Transverse colon (tissue), 3 donors: Measurements from ENCODE around the gene ACTN1.

Source experiments
- EP300 ChIP-seq: sonication (generic); formaldehyde crosslinking; IDR thresholded peaks from one replicate; pipeline ENCODE4 v1.6.1; 2017; ENCODE audit warnings: antibody characterized with exemption, low read depth
- TF ChIP-seq, protein P1 (sequence below), 5 experiments: fragments of 200-600 bp in 3 of 5; fragments of 450-650 bp in 2 of 5; sonication (generic) in 3 of 5; IDR thresholded peaks; 1 replicate in 2 of 5; 2 replicates in 3 of 5; pipeline ENCODE4 v1.5.1; 2016 to 2017; ENCODE audit warnings: antibody characterized with exemption in 5 of 5, inconsistent platforms in 3 of 5, mild to moderate bottlenecking in 2 of 5, moderate library complexity in 1 of 5

- TF ChIP-seq, protein P1, sequence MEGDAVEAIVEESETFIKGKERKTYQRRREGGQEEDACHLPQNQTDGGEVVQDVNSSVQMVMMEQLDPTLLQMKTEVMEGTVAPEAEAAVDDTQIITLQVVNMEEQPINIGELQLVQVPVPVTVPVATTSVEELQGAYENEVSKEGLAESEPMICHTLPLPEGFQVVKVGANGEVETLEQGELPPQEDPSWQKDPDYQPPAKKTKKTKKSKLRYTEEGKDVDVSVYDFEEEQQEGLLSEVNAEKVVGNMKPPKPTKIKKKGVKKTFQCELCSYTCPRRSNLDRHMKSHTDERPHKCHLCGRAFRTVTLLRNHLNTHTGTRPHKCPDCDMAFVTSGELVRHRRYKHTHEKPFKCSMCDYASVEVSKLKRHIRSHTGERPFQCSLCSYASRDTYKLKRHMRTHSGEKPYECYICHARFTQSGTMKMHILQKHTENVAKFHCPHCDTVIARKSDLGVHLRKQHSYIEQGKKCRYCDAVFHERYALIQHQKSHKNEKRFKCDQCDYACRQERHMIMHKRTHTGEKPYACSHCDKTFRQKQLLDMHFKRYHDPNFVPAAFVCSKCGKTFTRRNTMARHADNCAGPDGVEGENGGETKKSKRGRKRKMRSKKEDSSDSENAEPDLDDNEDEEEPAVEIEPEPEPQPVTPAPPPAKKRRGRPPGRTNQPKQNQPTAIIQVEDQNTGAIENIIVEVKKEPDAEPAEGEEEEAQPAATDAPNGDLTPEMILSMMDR (IDR thresholded peaks at IDR 0.05): no peak
- no peak for TF ChIP-seq EP300
Measured at GRCh38 chr14:68951035-68951797, 27.9 kb downstream of the ACTN1 start.
